ENCODE measurements around the gene NAA35. TPM values are rescaled to one million over a fixed set of nuclear protein-coding genes. Genes with fewer than 3 reads are reported as not detected.

NAA35 gene
- total and polyA plus RNA-seq, 2 experiments from 2014 or later: 29.2 to 31.6 TPM

DNA sequence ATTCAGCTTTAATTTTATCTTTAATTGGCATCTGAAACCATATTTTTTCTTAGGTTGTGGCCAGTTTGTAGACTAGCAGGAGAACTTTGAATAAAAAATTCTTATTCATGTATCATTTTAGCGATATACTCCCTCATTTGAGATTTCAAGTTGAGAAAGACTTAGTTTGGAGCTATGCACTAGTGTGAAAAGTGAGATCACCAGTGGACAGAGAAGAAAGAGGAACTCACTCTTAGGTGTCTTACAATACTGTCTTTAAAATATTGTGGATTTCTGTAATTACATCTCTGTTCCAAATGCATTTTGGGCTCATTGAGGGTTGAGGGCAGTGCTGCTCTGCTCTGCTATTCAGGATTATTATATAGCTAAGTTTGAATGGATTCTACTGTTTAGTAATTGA is 54.7 kb downstream of the NAA35 start:
- Histone ChIP-seq H3K27me3 (ENCODE audit: insufficient read depth) (no peaks in the 10 kb centered on the region), H3K27ac (ENCODE audit: low read depth) (no peak overlapping the region), H3F3A (replicated peaks; ENCODE audit: low read depth) (no peaks in the 10 kb centered on the region), H4K20me1 (replicated peaks; ENCODE audit: insufficient read depth) (no peaks in the 10 kb centered on the region; the same call in 1 of the 2 replicates), H3K4me2 (no peak overlapping the region), H3K4me3 (no peak overlapping the region), H2AFZ (no peak overlapping the region), H3K79me2 (replicated peaks; ENCODE audit: insufficient read depth) (0 out of 2 replicates have a peak, but pooled peaks cover 3% of the 10 kb centered on the region), H3K4me1 (ENCODE audit: insufficient read depth) (no peaks in the 10 kb centered on the region), H3K9me2 (ENCODE audit: insufficient read depth) (0 out of 2 replicates have a peak, but pooled peaks cover 3% of the 10 kb centered on the region), H3K36me3 (ENCODE audit: insufficient read depth) (peaks cover 8% of the 10 kb centered on the region; the same call in 1 of the 2 replicates)
- Mint-ChIP-seq H3K36me3 (ENCODE audit: low read depth) (peaks cover 50% of the 10 kb centered on the region), H3K27me3 (ENCODE audit: insufficient read depth, low read depth, poor library complexity) (no peaks in the 10 kb centered on the region), H3K27ac (no peak overlapping the region), H3K4me1 (no peaks in the 10 kb centered on the region), H3K9me3 (no peaks in the 10 kb centered on the region), H3K4me3 (no peak overlapping the region)
- DNase-seq (ENCODE audit: low spot score) (no peak), ATAC-seq (no peak)
- TF ChIP-seq ZNF462 (CRISPR knock-in tag; IDR thresholded peaks at IDR 0.05) (no peak), JUNB (IDR thresholded peaks at IDR 0.05; ENCODE audit: unreplicated experiment) (no peak)

- Histone ChIP-seq H3K36me3 (ENCODE audit: insufficient read depth) (peaks cover 50% of the 10 kb centered on the region), H3K9me2 (ENCODE audit: insufficient read depth) (no peaks in the 10 kb centered on the region), H3K4me2 (no peak overlapping the region), H3K27ac (ENCODE audit: low read depth) (no peak overlapping the region), H3K4me3 (no peak overlapping the region), H2AFZ (no peak overlapping the region), H4K20me1 (replicated peaks; ENCODE audit: insufficient read depth) (no peaks in the 10 kb centered on the region), H3F3A (replicated peaks; ENCODE audit: low read depth) (no peaks in the 10 kb centered on the region), H3K4me1 (ENCODE audit: insufficient read depth) (no peaks in the 10 kb centered on the region), H3K27me3 (ENCODE audit: insufficient read depth) (no peaks in the 10 kb centered on the region), H3K79me2 (replicated peaks; ENCODE audit: insufficient read depth) (peaks cover 5% of the 10 kb centered on the region)
- Mint-ChIP-seq H3K4me1 (no peaks in the 10 kb centered on the region), H3K9me3 (peaks cover 19% of the 10 kb centered on the region; the same call in 2 of the 3 replicates), H3K27me3 (ENCODE audit: insufficient read depth, low read depth, poor library complexity) (no peaks in the 10 kb centered on the region), H3K4me3 (no peak overlapping the region), H3K27ac (no peak overlapping the region), H3K36me3 (ENCODE audit: low read depth) (peaks cover 79% of the 10 kb centered on the region)
- DNase-seq (ENCODE audit: low spot score) (no peak), ATAC-seq (no peak)
- no peak for TF ChIP-seq ZNF462 (CRISPR knock-in tag; IDR thresholded peaks at IDR 0.05)
- no peak for TF ChIP-seq EZH2 (IDR thresholded peaks at IDR 0.05; ENCODE audit: low read depth, unreplicated experiment)
- TF ChIP-seq STAT1 (IDR thresholded peaks at IDR 0.05; ENCODE audit: unreplicated experiment): no peak
Observed at GRCh38 chr9:86005253-86005775, 64.4 kb downstream of the NAA35 start.

Measured in GM23338 (cell line).